ENCODE results near the gene CD164.

DNA sequence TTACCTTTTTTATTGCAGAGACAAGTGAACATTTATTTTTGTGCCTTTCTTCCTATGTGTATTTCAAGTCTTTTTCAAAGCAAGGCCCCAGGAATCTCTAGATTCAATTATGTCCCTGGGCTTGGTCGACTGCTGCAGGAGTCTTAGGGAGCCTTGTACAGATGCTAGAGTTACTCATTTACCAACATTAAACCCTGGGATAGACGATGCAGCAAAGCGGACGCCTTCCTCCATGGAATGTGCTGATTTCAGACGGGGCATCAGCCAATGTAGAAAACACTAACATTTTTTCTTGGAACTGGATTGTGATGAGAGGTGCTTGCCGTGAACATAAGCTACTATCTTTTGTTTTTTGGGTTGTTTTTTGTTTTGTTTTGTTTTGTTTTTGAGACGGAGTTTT lies 55.9 kb downstream of the CD164 start:
- TF ChIP-seq, protein P1, sequence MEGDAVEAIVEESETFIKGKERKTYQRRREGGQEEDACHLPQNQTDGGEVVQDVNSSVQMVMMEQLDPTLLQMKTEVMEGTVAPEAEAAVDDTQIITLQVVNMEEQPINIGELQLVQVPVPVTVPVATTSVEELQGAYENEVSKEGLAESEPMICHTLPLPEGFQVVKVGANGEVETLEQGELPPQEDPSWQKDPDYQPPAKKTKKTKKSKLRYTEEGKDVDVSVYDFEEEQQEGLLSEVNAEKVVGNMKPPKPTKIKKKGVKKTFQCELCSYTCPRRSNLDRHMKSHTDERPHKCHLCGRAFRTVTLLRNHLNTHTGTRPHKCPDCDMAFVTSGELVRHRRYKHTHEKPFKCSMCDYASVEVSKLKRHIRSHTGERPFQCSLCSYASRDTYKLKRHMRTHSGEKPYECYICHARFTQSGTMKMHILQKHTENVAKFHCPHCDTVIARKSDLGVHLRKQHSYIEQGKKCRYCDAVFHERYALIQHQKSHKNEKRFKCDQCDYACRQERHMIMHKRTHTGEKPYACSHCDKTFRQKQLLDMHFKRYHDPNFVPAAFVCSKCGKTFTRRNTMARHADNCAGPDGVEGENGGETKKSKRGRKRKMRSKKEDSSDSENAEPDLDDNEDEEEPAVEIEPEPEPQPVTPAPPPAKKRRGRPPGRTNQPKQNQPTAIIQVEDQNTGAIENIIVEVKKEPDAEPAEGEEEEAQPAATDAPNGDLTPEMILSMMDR (optimal IDR thresholded peaks at IDR 0.05 in 1 of 3, IDR thresholded peaks at IDR 0.05 in 1 of 3, conservative IDR thresholded peaks at IDR 0.05 in 1 of 3; ENCODE audit: extremely low read depth in 1 of 3, insufficient read depth in 2 of 3, low read length in 3 of 3): no peak
- TF ChIP-seq EZH2 (IDR thresholded peaks at IDR 0.05; ENCODE audit: low read length): no peak

Measured in keratinocyte (primary cell).